ENCODE data around the gene TRIM15.

TRIM15 gene

GRCh38 chr6:30162265-30163089 is 869 bp upstream of the TRIM15 start (continued):
- TF ChIP-seq ZBTB49 (tag by site-specific recombination; IDR thresholded peaks at IDR 0.05; ENCODE audit: low read depth) (no peak), ZNF610 (tag by site-specific recombination; IDR thresholded peaks at IDR 0.05; ENCODE audit: borderline replicate concordance) (peak; percentile 55; the same call in 1 of the 2 replicates), ZNF473 (tag by site-specific recombination; IDR thresholded peaks at IDR 0.05) (no peak), ZNF174 (tag by site-specific recombination; IDR thresholded peaks at IDR 0.05) (no peak), ZNF394 (tag by site-specific recombination; IDR thresholded peaks at IDR 0.05; ENCODE audit: borderline replicate concordance) (peak; percentile 100), ZNF654 (tag by site-specific recombination; IDR thresholded peaks at IDR 0.05; ENCODE audit: low read depth) (peak; percentile 64), HOXC10 (CRISPR knock-in tag; IDR thresholded peaks at IDR 0.05) (no peak), ZNF350 (tag by site-specific recombination; IDR thresholded peaks at IDR 0.05) (no peak), RBAK (tag by site-specific recombination; IDR thresholded peaks at IDR 0.05) (peak; percentile 89), ZNF704 (tag by site-specific recombination; IDR thresholded peaks at IDR 0.05) (peak; percentile 89), ZBTB20 (tag by site-specific recombination; IDR thresholded peaks at IDR 0.05) (no peak), ZNF146 (tag by site-specific recombination; IDR thresholded peaks at IDR 0.05) (peak; percentile 48; the same call in 1 of the 2 replicates), ZNF549 (tag by site-specific recombination; IDR thresholded peaks at IDR 0.05) (no peak), ZNF433 (tag by site-specific recombination; IDR thresholded peaks at IDR 0.05; ENCODE audit: low read depth) (peak; percentile 99), ZNF639 (tag by site-specific recombination; IDR thresholded peaks at IDR 0.05) (peak; percentile 89), ZNF560 (tag by site-specific recombination; IDR thresholded peaks at IDR 0.05; ENCODE audit: borderline replicate concordance) (peak; percentile 98), ZFP41 (tag by site-specific recombination; IDR thresholded peaks at IDR 0.05; ENCODE audit: borderline replicate concordance) (no peak), ZNF747 (tag by site-specific recombination; IDR thresholded peaks at IDR 0.05) (no peak), ZNF221 (tag by site-specific recombination; IDR thresholded peaks at IDR 0.05; ENCODE audit: borderline replicate concordance) (peak; percentile 92; the same call in 1 of the 2 replicates), ZNF23 (tag by site-specific recombination; IDR thresholded peaks at IDR 0.05; ENCODE audit: borderline replicate concordance) (peak; percentile 54; the same call in 1 of the 2 replicates), ZNF292 (tag by site-specific recombination; IDR thresholded peaks at IDR 0.05; ENCODE audit: borderline replicate concordance, low read depth) (peak; percentile 98), ZXDB (tag by site-specific recombination; IDR thresholded peaks at IDR 0.05) (peak; percentile 94), ZSCAN23 (tag by site-specific recombination; IDR thresholded peaks at IDR 0.05) (0 out of 2 replicates have a peak, but pooled peaks have one; percentile 22), ZNF529 (tag by site-specific recombination; IDR thresholded peaks at IDR 0.05; ENCODE audit: insufficient replicate concordance) (peak; percentile 87), PRDM10 (tag by site-specific recombination; IDR thresholded peaks at IDR 0.05) (no peak), ZNF121 (tag by site-specific recombination; IDR thresholded peaks at IDR 0.05) (peak; percentile 82), SP3 (tag by site-specific recombination; IDR thresholded peaks at IDR 0.05) (peak; percentile 64; the same call in 1 of the 2 replicates)

Data from HEK293 (cell line).